ENCODE results near the gene PARD6G.

Gene PARD6G

DNA sequence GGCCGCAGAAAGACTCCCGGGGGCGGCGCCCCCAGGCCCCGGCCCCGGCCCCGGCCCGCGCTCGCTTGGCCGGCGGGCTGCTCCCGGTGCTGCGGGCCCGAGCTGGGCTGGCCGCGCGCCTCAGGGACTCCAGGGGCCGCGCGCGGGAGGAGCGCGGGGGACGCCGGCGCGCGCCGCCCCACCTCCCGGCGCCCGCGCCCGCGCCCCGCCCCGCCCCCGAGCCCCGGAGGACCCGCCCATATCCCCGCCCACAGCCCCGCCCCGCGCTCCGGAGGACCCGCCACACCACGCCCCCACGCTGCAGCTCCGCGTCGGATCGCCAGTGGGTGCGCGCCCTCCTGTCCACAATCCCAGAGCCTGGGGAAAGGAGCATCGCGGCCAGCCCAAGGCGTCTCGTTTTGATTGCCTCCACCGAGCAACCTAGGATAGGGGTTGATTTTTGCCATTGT lies at the start of gene PARD6G:
TSS of gene PARD6G (minus strand) at position 122 of the 449 bp plus-strand sequence. CDS start 166 bp downstream, outside the sequence.
- DNase-seq = peak; percentile 73 to 95 (median 86)

GRCh38 chr18:80262241-80263033 lies 15.1 kb upstream of the PARD6G start:
- peak in 2 of 3 donors; percentile 11 to 12 for DNase-seq

- DNase-seq = no peak
These were observed 12.3 kb upstream of the PARD6G start for GRCh38 chr18:80259610-80260009.

DNA sequence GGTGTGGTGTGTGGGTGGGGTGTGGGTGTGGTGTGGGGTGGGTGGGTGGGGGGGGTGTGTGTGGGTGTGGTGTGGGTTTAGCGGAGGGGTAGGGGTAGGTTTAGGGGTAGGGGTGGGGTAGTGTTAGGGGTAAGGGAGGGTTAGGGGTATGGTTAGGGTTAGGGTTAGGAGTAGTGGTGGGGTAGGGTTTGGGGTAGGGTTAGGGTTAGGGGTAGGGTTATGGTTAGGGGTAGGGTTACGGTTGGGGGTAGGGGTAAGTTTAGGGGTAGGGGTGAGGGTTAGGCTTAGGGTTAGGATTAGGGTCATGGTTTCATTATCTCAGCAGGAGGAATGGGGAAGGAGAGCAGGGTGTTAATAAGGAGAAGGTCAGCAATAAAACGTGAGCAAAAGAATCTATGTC lies 11.3 kb upstream of the PARD6G start:
- no peak for DNase-seq

GRCh38 chr18:80257579-80258543 lies 10.5 kb upstream of the PARD6G start:
- peak; percentile 72 to 76 (median 74) for DNase-seq

DNA sequence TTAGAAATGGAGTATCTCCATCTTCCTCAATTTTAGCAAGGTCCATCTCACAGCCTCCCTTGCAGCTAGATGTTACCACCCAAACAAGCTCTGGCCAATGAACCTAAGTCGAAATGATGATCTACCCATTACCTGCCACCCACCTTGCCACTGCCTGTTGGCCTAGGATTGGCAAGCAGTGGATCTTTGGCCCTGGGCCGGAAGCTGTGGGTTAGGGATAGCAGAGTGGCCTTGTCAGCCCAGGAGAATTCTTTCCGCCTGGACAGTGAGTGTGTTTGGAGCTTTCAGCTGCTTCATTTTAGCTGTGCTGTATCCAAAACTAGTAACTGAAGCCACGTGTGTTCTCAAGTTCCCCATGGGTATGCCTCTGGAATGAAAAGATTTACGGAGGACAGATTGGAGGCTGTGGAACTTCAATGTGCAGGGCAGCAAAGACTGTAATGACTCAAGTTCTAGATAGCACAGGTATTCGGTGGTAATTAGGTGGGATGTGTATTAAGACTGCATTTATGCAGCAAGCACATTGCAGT lies 7.7 kb upstream of the PARD6G start:
- no peak for DNase-seq

- DNase-seq = peak; percentile 31 to 50 (median 37)
These were observed 6.7 kb upstream of the PARD6G start for GRCh38 chr18:80253871-80254492.

DNA sequence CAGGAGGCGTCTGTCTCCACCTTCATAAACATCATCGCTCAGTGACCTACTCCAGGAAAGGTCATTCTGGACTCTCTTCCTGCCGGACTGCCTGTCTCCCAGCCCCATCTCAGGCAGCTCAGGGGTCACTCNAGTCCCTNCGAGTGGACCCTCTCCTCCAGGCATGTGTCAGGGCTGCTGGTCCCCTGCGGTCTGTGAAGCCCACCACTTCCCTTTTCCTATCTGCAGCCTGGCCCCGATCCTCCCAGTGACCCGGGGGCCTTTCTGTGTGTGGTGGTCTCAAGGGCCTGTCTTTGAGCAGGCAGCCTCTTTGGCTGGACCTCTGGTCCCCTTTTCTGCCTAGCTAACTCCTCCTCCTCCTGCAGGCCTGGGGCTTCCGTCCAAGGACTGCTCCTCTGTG lies 5.9 kb upstream of the PARD6G start:
- DNase-seq = no peak

GRCh38 chr18:80252136-80252535 lies 4.8 kb upstream of the PARD6G start:
- no peak for DNase-seq

GRCh38 chr18:80251700-80252099 lies 4.4 kb upstream of the PARD6G start:
- no peak for DNase-seq

GRCh38 chr18:80250740-80251364 lies 3.5 kb upstream of the PARD6G start:
- DNase-seq = no peak

GRCh38 chr18:80249217-80250093 lies 2.1 kb upstream of the PARD6G start:
- DNase-seq = no peak

DNA sequence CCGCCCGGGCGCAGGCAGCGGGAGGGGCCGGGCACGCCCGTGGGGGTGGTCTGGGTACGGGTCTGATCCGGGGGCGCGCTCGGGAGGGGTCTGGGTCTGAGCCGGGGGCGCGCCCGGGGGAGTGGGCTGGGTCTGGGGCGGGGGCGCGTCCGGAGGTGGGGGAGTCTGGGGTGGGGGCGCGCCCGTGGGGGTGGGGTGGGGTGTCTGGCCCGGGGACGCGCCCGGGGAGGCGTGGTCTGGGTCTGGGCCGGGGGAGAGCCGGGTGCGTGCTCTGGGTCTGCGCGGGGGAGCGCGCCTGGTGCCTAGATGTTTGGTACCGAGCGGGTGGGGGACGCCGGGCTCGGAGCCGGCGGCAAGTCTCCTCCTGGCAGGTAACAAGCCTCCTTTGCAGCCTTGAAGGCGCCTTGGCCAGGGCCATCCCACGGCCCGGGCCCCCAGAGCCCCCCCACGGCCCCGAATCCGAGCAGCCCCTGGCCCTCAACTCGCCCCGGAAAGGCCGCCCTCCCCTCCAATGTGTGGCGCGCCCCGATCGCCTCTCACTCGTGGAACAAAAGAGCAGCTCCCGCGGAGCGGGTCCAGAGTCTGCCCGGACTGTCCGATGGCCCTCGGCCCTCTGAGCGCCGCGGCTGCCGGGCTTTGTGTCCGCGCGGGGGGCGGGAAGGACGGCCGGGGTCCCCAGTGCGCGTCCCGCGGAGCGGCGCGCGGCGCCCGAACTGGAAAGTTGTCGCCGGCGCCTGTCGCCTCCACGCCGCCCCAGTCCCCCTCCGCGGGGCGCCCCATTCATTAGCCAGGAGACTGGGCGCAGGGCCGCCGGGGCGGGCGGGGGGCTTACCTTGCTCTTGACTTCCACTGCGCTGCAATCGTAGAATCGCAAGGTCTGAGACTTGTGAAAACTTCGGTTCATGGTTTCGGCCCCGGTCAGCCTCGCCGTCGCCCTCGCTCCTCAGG lies 595 bp downstream of the PARD6G start:
- peak in 2 of 3 donors; percentile 11 to 43 for DNase-seq

- DNase-seq = no peak
These were observed 1.4 kb downstream of the PARD6G start for GRCh38 chr18:80245781-80246444.

- DNase-seq = no peak
These were observed 2.2 kb downstream of the PARD6G start for GRCh38 chr18:80244956-80245730.

- DNase-seq = no peak
These were observed 3.1 kb downstream of the PARD6G start for GRCh38 chr18:80244167-80244566.

- no peak for DNase-seq
These were observed 4.1 kb downstream of the PARD6G start for GRCh38 chr18:80243204-80243603.

DNA sequence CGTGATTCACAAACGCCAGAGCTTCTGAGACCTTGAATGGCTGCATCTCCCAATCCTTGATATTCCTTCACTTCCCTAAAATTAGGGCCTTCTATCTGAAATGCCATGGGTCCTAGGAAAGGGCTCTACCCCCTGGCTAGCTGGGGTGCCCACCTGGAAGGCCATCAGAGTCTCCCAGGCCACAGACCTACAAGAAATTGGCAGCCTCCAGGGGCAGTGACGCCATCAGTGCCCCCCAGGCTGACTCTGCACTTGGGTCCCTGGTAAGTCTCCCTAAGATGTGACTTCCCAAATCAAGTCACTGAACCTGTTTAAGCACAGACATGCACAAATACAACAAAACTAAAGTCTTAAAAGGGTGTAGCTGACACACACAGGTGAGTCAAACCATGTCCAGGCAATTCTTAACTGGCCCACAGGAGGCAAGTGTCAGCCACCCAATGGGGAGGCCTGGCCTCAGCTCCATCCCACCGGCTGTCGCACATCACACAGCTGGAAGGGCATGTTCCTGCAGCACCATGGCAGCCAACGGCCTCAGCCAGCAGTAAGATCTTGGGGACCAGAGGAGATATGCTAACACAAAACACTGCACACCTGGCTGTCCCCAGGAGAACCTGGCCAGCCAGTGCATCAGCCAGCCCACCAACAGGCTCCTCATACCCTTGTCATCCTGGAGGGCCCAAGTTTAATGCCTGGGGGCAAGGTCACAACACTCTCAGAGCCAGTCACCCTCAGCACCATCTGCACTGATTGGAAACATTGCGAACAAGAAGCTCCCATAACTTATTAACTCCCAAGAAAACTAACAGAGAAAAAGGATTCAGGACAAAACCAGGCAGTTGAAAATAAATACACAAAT lies 5.2 kb downstream of the PARD6G start:
- DNase-seq = no peak
